Measurements from ENCODE around the gene TDRD3.

Gene TDRD3

DNA sequence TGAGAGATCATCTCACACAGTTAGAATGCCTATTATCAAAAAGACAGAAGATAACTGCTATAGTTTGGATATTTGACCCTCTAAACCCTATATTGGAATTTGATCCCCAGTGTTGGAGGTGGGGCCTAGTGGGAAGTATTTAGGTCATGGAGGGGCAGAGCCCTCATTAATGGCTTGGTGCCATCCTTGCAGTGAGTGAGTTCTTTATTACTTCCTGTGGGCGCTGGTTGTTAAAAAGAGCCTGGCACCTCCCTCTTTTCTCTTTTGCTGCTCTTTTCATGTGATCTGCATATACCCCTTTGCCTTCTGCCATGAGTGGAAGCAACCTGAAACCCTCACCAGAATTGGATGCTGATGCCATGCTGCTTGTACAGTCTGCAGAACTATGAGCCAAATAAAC is 66.8 kb downstream of the TDRD3 start:
- DNase-seq = no peak

GRCh38 chr13:60467098-60467497 is 70.1 kb downstream of the TDRD3 start:
- no peak for DNase-seq

- DNase-seq = no peak
Observed at GRCh38 chr13:60479273-60479672, 82.3 kb downstream of the TDRD3 start.

DNA sequence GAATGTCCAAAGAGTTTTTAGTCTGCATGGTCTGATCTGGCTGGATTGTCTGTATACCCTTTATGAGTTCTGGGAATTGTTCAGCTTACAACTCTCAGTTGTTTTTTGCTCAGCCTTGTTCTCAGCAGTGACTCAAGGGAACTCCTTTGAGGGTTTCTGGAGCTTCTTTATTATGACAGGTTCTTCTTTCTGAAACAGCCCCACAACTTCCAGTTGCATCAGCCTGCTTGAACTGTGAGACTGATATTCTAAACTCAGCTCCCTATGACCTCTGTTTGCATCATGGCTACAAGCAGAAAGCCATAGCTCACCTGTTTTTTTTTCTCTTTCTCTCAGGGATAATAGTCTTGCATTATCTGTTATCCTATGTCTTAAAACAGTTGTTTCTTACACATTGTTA is 85.0 kb downstream of the TDRD3 start:
- DNase-seq = no peak

DNA sequence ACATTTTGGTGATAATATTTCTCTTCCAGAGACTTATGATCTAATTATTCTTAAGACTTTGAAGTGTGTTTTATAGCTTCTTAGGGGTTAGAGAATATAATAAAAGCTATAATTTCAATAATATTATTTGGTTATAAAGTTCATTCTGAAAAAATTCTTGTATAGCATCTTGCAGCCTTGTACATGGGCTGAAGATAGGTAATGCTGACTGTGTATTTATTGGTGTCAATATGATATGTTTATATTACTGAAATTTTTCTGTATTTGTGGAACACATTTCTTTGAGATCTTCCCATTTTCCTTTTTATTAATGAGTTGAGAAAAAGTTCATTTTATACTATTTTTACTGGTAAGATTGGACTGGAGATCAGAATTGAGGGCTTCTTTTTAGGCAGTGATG is 87.8 kb downstream of the TDRD3 start:
- DNase-seq = no peak

DNA sequence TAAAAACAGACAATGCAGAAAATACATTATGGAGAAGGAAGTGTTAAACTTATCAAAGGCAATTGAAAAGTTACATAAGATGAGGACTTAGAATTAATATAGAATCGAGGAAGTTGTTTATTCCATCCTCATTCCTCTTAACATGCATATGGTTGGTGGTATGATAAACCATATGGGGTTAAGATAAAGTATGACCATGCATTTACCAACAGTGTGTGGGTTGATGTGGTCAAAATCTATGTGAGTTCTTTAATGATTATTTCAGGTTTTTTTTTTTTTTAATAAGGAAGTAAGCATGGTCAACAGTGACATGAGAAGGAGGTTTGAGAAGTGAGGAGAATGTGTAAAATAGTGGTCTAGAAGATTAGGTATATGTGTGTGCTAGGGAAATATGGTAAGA is 94.5 kb downstream of the TDRD3 start:
- no peak for DNase-seq

DNA sequence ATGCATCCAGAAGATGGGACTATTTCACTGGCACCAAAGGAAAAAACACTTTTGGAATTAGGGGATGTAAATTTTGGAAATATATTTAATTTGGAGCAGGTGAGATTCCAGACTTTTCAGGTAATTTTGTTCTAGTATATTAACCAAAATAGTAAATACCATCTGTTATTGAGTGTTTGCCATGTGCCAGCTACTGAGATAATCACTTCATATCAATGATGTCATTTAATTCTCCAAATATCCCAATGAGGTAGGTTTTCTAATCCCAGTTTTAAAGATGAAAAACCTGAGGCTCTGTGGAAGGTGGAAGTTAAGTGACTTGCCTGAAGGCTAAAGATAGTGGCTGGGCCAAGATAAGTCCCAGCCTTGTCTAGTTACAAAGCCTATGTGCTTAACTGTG is 95.2 kb downstream of the TDRD3 start:
- no peak for DNase-seq

- no peak for DNase-seq
Observed at GRCh38 chr13:60494296-60494695, 97.3 kb downstream of the TDRD3 start.

GRCh38 chr13:60501236-60501635 is 104.2 kb downstream of the TDRD3 start:
- no peak for DNase-seq

DNA sequence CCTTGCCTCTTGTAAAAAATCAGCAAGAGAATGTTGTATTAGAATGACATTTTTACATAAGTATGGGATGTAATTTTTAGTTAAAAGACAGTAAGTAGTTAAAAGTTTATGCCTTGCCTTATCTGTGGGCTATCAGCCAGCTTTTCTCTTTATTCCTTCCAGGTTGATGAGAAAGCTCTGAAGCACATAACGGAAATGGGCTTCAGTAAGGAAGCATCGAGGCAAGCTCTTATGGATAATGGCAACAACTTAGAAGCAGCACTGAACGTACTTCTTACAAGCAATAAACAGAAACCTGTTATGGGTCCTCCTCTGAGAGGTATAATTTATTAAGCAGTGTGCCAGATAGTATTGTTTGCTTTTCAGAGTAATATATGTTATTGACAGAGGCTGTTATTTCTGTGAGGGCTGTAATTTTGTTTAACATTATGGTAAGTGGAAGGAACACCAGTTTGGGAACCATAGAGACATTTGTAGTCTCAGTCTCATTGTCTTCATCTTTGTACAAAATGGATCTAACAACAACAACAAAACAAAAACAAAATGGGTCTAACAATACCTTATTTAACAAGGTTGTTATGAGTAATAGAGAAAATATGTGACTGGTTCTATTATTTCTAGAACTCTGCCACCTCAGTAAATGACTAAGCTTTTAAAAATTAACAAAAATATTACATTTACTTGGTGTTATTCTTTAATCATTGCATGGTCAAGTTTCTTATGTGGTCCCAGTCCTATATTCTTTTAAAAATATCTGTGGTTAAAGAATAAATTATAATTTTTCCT is 112.8 kb downstream of the TDRD3 start:
- no peak for DNase-seq

DNA sequence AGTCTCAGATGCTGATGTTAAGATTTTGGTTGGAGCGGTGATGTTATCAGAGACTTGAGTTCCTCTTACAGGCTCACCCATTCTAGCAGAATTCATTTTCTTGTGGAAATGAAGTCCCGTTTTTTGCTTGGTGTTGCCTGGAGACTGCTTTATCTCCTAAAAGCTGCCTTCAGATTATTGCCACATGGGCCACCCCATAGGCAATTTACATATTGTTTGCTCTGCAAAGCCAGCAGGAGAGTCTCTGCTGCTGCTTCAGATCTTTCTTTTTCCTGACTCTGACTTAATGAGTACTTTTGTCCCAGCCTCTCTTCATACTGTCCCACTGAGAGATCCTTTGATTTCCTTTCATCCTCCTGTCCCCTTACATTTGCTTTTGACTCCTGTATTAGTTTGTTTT is 114.6 kb downstream of the TDRD3 start:
- DNase-seq = no peak

DNA sequence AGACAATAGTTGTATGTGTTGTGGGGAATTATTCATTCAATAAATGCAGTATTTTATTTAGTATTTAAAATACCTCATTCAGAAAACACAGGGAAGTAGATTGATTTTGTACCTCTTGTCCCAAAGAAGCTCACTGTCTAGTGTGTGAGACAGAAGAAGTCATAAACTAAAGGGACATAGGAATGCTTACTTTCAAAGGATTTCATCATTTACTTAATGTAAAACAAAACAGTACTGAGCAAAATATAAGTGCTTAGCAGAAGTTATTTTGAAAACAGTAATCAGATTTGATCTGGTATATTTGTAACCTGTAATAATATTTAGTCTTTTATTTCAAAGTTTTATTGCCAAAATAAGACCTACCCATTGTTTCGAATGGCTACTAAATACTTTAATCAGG is 117.9 kb downstream of the TDRD3 start:
- no peak for DNase-seq

- DNase-seq = no peak
Observed at GRCh38 chr13:60519496-60519895, 122.5 kb downstream of the TDRD3 start.

DNA sequence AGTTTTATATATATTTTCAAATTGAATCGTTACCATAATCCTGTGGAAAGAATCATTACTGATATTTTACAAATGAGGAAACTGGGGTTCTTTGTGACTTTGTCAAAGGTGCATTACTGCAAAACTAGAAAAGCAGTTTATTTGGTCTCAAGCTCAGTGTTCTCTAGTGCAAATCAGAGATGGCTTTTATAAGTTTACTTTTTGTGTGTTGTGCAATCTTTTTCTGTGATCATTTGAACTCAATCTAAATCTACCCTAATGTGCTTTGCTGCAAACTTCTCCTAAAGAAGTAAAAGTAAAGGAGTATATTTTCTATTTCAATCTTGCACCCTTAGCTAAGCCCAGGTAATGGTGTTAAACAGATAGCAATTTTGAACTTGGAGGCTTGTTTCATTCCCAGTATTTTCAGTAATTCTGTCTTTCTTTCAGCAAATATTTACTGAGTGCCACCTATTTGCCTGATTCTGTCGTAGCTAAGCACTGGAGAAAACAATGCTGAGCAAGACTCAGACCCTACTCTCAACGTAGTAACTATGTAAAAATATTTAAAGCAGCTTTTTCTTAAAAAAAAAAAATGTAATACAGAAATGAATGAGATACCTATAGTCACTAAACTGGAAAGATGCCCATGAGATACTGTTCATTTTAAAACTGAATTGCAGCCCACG is 124.0 kb downstream of the TDRD3 start:
- DNase-seq = no peak

- DNase-seq = no peak
Observed at GRCh38 chr13:60538566-60538965, 141.5 kb downstream of the TDRD3 start.

GRCh38 chr13:60540276-60540675 is 143.3 kb downstream of the TDRD3 start:
- no peak for DNase-seq

- DNase-seq = no peak
Observed at GRCh38 chr13:60562096-60562780, 165.2 kb downstream of the TDRD3 start.

GRCh38 chr13:60571571-60571970 is 174.6 kb downstream of the TDRD3 start:
- no peak for DNase-seq

- no peak for DNase-seq
Observed at GRCh38 chr13:60572003-60572798, 175.2 kb downstream of the TDRD3 start.

- DNase-seq = no peak
Observed at GRCh38 chr13:60572855-60573254, 175.8 kb downstream of the TDRD3 start.

- no peak for DNase-seq
Observed at GRCh38 chr13:60574735-60575134, 177.7 kb downstream of the TDRD3 start.

- no peak for DNase-seq
Observed at GRCh38 chr13:60575142-60575541, 178.1 kb downstream of the TDRD3 start.

DNA sequence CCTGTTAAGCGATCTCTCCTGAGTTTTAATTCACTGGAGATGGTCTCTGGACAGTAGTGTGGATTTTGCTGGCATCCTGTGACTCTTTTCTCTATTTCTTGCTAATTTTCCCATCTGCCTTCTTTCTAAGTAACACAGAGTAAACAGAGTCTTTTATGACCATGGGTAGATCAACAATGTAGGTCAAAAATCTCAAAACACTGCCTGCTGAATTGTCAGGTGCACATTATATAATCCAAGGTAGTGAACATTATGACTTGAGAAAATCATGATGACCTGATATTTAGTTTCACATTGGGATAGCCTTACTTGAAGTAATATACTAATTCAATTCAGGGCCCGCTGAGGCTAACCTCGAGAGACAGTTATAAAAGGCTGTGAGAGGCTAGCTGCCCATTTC is 180.7 kb downstream of the TDRD3 start:
- no peak for DNase-seq
